HuH-7.5 (cell line): Measurements from ENCODE around the gene MAGT1.
"Not testable (repeated sequence)": the region's sequence is repeated elsewhere in the genome, so short reads cannot be mapped to it uniquely, and the experiment has no call there.

Experiments
- DNase-seq: peaks from one replicate; pipeline ENCODE4 v3.0.0; 2011; ENCODE audit warnings: low spot score

Gene MAGT1

GRCh38 chrX:77894921-77895886 is at the start of gene MAGT1:
MAGT1 (minus strand) TSS chrX:77895435; CDS start chrX:77895410, 25 bp downstream.
- peak; percentile 57 for DNase-seq

DNA sequence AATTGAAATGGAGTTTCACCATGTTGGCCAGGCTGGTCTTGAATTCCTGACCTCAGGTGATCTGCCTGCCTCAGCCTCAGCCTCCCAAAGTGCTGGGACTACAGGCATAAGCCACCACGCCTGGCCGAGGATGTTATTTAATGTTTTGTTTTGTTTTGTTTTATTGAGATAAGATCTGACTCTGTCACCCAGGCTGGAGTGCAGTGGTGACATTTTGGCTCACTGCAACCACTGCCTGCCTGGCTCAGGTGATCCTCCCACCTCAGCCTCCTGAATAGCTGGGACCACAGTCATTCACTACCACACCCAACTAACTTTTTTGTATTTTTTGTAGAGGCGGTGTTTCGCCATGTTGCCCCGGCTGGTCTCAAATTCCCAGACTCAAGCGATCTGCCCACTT is 49.8 kb upstream of the MAGT1 start:
- DNase-seq = not testable (repeated sequence)

DNA sequence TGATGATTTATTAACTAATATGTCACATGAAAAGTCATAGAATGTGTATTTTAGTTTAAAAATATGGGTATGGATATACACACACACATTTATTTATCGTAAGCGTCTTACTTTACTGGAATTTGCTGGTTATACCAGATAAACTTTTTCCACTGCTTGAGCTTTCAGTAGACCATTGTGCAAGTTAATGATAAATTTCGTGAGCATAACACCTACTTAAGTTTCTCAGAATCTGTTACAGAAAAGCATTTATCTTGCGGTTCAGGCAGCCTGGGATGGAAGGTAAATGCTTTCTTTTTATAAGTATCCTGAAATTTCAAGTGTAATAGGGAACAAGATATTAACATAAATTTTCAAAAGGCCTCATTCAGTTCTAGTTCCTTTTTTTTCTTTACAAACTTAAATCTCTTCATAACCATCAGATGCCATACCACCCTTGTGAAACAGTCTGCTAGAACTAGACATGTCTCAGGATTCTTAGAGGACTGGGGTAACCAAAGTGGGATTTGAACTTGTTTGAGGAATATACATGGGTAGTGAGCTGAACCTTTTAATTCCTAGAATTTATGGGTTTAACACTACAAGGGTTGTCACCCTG is 42.9 kb upstream of the MAGT1 start:
- DNase-seq = no peak

- DNase-seq = no peak
Measured at GRCh38 chrX:77937291-77937690, 42.1 kb upstream of the MAGT1 start.

- no peak for DNase-seq
Measured at GRCh38 chrX:77936299-77936698, 41.1 kb upstream of the MAGT1 start.

DNA sequence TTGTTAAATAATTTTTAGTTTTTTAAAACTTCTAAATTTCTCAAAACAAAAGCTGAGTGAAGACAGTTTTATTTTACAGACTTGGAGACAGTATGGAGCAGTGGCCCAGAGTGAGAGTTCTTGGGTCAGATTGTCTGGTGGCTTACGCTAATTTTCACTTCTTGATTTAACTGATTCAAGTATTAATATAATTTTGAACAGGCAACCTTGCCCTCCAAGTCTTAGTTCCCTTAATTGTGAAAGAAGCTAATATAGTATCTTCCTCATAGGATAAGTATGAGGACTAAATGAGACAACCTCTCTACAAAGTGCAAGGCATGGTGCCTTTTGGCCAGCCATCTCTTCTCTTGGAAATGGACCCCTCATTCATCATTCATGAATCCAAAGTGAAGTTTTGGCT is 40.7 kb upstream of the MAGT1 start:
- no peak for DNase-seq

GRCh38 chrX:77930581-77930980 is 35.3 kb upstream of the MAGT1 start:
- no peak for DNase-seq

DNA sequence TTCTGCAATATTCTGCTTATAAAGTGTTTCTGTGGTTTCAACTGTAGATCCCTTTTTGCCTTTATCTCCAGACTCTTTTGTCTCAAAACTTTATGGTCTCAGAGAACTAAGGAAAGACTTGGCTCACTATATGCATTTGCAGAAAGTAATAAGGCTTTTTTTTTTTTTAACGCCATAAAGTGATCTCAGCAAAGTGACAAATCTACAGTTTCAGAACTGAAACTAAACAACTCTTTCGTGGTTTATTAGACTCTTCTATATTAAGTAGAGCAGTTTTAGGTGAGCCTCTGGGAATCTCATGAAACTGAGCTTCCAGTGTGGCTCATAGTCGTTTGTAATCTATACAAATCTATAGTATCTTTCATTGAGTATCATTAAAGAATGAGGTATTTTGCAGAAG is 30.5 kb upstream of the MAGT1 start:
- DNase-seq = no peak

- DNase-seq = no peak
Measured at GRCh38 chrX:77924320-77924859, 29.2 kb upstream of the MAGT1 start.

DNA sequence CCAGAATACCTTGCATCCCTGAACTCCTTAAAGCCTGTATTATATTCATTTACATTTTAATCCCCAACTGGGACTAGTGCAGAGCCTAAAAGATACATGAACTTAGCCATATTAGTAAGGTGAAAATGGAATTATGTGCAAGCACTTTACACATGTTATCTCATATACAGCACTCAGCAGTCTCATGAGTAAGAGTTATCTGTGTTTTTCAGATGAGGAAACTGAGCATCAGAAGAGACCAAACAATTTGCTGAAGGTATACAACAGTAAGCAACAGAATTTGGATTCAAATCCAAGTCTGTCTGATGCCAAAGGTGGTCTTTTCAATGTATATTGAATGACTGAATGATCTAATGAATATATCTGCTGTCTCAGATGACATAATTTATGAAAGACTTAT is 27.6 kb upstream of the MAGT1 start:
- DNase-seq = no peak

DNA sequence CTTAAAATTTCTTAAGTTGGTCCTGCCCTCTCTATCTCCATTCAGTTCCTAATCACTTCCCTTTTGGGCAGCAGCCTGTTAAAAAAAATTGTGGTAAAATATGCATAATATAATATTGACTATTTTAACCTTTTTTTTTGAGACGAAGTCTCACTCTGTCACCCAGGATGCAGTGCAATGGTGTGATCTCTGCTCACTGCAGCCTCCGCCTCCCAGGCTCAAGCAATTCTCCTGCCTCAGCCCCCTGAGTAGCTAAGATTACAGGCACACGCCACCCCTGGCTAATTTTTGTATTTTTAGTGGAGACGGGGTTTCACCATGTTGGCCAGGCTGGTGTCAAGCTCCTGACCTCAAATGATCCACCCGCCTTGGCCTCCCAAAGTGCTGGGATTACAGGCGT is 24.1 kb upstream of the MAGT1 start:
- not testable (repeated sequence) for DNase-seq

- DNase-seq = no peak
Measured at GRCh38 chrX:77918568-77918967, 23.3 kb upstream of the MAGT1 start.

- DNase-seq = no peak
Measured at GRCh38 chrX:77917294-77917933, 22.2 kb upstream of the MAGT1 start.

GRCh38 chrX:77910108-77910840 is 15.0 kb upstream of the MAGT1 start, which contains the start of gene ATP7A:
ATP7A (plus strand) TSS chrX:77910693; CDS start chrX:77971642, 60,949 bp downstream.
- DNase-seq = peak; percentile 69

- DNase-seq = no peak
Measured at GRCh38 chrX:77901506-77901905, 6.3 kb upstream of the MAGT1 start.

- no peak for DNase-seq
Measured at GRCh38 chrX:77900688-77901087, 5.5 kb upstream of the MAGT1 start.

DNA sequence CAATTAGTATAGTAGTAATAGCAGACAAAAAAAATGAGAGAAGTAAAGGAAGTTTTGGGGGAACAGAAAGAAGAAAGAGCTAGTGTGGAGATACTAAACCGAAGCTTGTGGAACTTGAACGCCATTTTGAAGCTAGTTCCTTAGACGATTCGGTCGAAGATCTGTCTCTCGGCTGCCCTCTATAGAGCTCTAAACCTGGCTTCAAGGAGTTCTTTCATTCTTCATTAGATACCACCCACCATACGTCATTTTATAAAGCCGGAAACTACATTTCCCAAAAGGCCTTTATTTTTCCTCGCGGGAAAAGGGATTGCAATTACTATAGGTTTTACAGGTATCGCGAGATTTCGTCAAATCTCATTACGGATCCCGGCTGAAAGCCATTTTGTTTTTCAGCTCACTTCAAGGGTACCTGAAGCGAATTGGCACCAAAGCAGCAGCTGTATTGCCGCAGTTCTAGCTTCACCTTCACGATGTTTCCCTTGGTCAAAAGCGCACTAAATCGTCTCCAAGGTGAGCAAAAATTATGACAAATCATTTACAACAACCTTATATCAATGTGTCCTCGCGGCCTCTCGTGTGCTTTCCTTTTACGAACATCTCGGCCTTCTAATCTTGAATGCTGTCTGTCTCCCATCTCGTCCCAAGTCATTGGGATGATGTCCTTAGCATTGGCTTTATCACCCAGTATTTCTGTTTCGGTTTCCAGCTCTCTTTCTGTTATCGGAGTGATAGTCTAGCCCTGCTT is 4.0 kb upstream of the MAGT1 start, which contains the start of gene COX7B:
COX7B (plus strand) TSS at position 388 of the 748 bp plus-strand sequence; CDS start at position 474, 86 bp downstream.
- DNase-seq = peak; percentile 52

GRCh38 chrX:77893713-77894112 is 1.5 kb downstream of the MAGT1 start:
- no peak for DNase-seq

DNA sequence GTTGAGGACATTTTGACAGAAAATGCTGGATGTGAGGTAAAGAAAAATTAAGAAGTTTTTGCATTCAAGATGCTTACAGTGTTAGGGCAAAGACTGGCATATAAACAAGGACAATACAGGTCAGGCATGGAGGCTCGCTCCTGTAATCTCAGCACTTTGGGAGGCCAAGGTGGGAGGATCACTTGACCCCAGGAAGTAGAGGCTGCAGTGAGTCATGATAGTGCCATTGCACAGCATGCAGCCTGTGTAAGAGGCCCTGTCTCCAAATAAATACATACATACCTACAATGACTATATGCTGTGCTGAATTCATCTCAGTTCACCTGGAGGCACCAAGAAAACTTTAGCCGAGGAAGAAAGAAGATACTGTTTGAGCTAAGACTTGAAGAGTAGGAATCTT is 2.3 kb downstream of the MAGT1 start:
- no peak for DNase-seq

DNA sequence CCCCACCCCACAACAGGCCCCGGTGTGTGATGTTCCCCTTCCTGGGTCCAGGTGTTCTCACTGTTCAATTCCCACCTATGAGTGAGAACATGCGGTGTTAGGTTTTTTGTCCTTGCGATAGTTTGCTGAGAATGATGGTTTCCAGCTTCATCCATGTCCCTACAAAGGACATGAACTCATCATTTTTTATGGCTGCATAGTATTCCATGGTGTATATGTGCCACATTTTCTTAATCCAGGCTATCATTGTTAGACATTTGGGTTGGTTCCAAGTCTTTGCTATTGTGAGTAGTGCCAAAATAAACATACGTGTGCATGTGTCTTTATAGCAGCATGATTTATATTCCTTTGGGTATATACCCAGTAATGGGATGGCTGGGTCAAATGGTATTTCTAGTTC is 13.8 kb downstream of the MAGT1 start:
- not testable (repeated sequence) for DNase-seq

DNA sequence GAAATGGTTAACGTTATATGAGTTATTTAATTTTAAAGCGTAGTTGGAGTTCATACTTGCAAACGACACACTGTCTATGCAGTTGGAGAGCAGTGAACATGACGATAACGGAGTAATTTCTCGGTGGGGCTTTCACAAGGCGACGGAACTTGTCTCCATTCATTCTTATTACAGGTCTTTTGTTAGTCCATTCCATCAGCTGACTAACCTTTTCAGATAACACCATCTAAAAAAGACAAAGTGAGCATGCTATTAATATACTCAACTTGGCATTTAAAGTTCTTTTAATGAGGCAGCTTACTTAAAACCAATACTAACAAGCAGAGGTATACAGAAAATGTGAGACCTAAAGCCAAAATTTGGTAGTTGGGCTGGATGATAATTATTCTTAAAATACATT is 19.9 kb downstream of the MAGT1 start:
- DNase-seq = no peak
